ENCODE results near the gene CDC42SE2. TPM values are rescaled to one million over a fixed set of nuclear protein-coding genes. Genes with fewer than 3 reads are reported as not detected.

Gene CDC42SE2
- total and polyA plus RNA-seq, 3 experiments from 2014 or later = 125 to 460 (median 131) TPM

DNA sequence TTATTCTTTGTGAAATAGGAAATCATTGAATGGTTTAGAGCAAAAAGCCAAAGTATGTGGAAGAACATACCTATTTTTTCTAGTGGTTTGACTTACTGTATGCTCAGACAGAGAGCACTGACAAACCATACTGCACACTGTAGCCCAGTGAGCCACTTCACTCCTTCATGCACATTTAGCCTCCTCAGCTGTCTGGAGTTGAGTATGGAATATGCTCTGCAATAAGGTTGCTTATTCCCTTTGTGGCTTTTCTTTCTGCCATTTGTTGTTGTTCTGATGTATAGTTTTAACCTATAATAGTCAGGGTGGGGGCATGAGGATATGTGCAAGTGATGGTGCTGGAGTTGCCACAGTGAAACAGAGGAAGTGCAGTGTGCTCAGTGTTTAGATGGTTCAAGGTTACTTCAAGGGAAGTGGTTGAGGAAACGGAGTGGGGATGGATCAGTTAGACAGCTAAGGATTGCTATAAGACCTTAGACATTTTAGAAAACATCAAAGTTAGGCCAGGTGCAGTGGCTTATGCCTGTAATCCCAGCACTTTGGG, 100.7 kb downstream of the CDC42SE2 start:
- H3K36me3 Mint-ChIP-seq = peaks cover 10 to 77% (median 15%) of the 10 kb centered on the region in 3 donors
- Histone ChIP-seq H3K36me3 (ENCODE audit: insufficient read depth, low read length) (peaks cover 4% of the 10 kb centered on the region), H3K27me3 (ENCODE audit: insufficient read depth, low read length, poor library complexity, severe bottlenecking) (no peaks in the 10 kb centered on the region), H3K4me1 (ENCODE audit: insufficient read depth, low read length) (peaks cover 66% of the 10 kb centered on the region), H3K4me3 (ENCODE audit: low read length) (no peak overlapping the region), H3K27ac (ENCODE audit: low read depth, low read length) (no peak overlapping the region), H3K9me3 (ENCODE audit: low read length) (no peaks in the 10 kb centered on the region)
- peak in 1 of 5 donors; percentile 48 for DNase-seq
- ChIA-PET POLR2A (no interaction called here), CTCF (interaction anchor here (1.0 kb wide), 1 partner anchor 9 kb away, joined by 3 read pairs; no protein-coding TSS in a partner anchor)
- no peaks in the 10 kb centered on the region for H3K9me3 Mint-ChIP-seq
- H3K4me1 Mint-ChIP-seq = peaks cover 69 to 96% (median 92%) of the 10 kb centered on the region in 3 donors
- no peaks in the 10 kb centered on the region for H3K27me3 Mint-ChIP-seq
- H3K4me3 Mint-ChIP-seq = peak overlapping the region in 6 of 7 donors; percentile 0 to 62 (median 35)
- peak overlapping the region; percentile 57 to 97 (median 90) for H3K27ac Mint-ChIP-seq

DNA sequence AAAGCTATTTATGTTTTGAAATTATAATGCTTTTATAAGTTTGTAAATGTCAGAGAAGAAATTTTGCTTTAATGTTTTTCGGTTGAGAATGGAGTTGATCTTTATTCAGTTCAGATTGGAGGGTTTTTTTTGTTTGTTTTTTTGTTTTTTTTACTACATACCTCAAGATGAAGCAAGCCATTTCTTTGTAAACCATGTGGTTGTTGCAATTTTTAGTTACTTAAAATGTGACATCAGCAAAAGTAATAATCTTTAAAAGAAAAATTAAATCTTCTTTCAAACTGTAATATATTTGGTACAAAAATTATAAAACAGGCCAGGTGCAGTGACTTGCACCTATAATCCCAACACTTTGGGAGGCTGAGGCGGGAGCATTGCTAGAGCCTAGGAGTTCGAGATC, 102.6 kb downstream of the CDC42SE2 start:
- Histone ChIP-seq H3K36me3 (ENCODE audit: insufficient read depth, low read length) (no peaks in the 10 kb centered on the region), H3K4me3 (ENCODE audit: low read length) (no peak overlapping the region), H3K27me3 (ENCODE audit: insufficient read depth, low read length, poor library complexity, severe bottlenecking) (no peaks in the 10 kb centered on the region), H3K4me1 (ENCODE audit: insufficient read depth, low read length) (peaks cover 81% of the 10 kb centered on the region), H3K9me3 (ENCODE audit: low read length) (no peaks in the 10 kb centered on the region), H3K27ac (ENCODE audit: low read depth, low read length) (no peak overlapping the region)
- Mint-ChIP-seq H3K4me1 (peaks cover 79 to 96% (median 93%) of the 10 kb centered on the region in 3 donors), H3K36me3 (peaks cover 8 to 71% (median 15%) of the 10 kb centered on the region in 3 donors), H3K9me3 (no peaks in the 10 kb centered on the region), H3K27ac (peak overlapping the region; percentile 36 to 97 (median 82)), H3K4me3 (peak overlapping the region in 6 of 7 donors; percentile 23 to 52 (median 44)), H3K27me3 (no peaks in the 10 kb centered on the region)
- ChIA-PET CTCF (interaction anchor here (1.6 kb wide), 1 partner anchor 9 kb away, joined by 4 read pairs; no protein-coding TSS in a partner anchor), POLR2A (no interaction called here)
- no peak for DNase-seq

DNA sequence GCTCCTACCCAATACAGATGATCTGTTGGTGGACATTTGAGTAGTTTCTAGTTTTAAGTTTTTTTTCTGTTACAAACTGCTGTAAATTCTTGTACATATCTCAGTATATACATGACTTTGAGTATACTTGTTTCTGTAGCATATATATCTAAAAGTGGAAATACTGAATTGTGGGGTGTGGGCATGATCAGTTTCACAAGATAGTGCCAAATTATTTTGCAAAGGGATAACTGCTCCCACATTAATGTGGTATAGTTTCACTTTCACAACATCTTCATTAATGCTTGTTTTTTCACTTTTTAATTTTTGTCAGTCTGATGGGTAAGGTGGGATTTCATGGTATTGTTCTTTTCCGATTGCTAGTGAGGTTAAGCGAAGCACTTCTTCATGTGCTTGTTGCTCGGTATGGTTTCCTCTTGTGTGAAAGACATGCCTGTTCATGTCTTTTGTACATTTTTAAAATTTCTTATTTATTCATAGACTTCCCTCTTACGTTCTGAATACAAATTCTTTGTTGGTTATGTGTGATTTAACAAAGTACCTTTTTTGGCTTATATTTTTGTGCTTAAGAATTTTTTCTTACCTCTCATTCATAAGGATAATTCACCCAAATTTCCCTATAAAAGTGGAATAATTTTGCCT, 103.5 kb downstream of the CDC42SE2 start:
- CTCF ChIA-PET = interaction anchor here (1.6 kb wide), 1 partner anchor 9 kb away, joined by 4 read pairs; no protein-coding TSS in a partner anchor
- no peak for DNase-seq
- H3K27ac Mint-ChIP-seq = peak overlapping the region; percentile 48 to 97 (median 77)
- H3K27me3 Mint-ChIP-seq = no peaks in the 10 kb centered on the region
- H3K9me3 Mint-ChIP-seq = no peaks in the 10 kb centered on the region
- Histone ChIP-seq H3K36me3 (ENCODE audit: insufficient read depth, low read length) (no peaks in the 10 kb centered on the region), H3K4me1 (ENCODE audit: insufficient read depth, low read length) (peaks cover 81% of the 10 kb centered on the region), H3K27me3 (ENCODE audit: insufficient read depth, low read length, poor library complexity, severe bottlenecking) (no peaks in the 10 kb centered on the region), H3K9me3 (ENCODE audit: low read length) (no peaks in the 10 kb centered on the region), H3K27ac (ENCODE audit: low read depth, low read length) (no peak overlapping the region), H3K4me3 (ENCODE audit: low read length) (no peak overlapping the region)
- peaks cover 8 to 67% (median 9%) of the 10 kb centered on the region in 3 donors for H3K36me3 Mint-ChIP-seq
- H3K4me1 Mint-ChIP-seq = peaks cover 79 to 96% (median 93%) of the 10 kb centered on the region in 3 donors
- peak overlapping the region; percentile 7 to 60 (median 40) for H3K4me3 Mint-ChIP-seq
- POLR2A ChIA-PET = interaction anchor here (0.6 to 1.1 kb wide), 3 partner anchors 12 to 145 kb away, joined by 3 read pairs; no protein-coding TSS in a partner anchor

DNA sequence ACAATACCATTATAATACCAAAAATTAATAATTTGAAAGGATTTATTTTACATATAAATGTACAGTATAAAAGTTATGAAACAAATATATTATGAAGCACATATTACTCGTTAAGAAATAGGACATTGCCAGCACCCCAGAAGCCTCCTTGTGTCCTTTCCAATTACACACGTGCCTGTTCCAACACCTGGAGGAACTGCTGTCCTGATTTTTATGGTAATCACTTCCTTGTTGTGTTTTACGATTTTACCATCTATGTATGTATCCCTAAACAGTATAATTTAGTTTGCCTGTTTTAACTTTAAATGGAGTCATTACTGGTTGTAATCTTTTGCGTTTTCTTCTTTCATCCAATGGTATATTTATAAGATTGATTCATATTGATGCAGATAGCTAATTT, 105.0 kb downstream of the CDC42SE2 start:
- Histone ChIP-seq H3K27me3 (ENCODE audit: insufficient read depth, low read length, poor library complexity, severe bottlenecking) (no peaks in the 10 kb centered on the region), H3K9me3 (ENCODE audit: low read length) (no peaks in the 10 kb centered on the region), H3K36me3 (ENCODE audit: insufficient read depth, low read length) (no peaks in the 10 kb centered on the region), H3K4me1 (ENCODE audit: insufficient read depth, low read length) (peaks cover 92% of the 10 kb centered on the region), H3K4me3 (ENCODE audit: low read length) (no peak overlapping the region), H3K27ac (ENCODE audit: low read depth, low read length) (no peak overlapping the region)
- H3K36me3 Mint-ChIP-seq = peaks cover 9 to 63% (median 13%) of the 10 kb centered on the region in 3 donors
- CTCF ChIA-PET = interaction anchor here (1.5 kb wide), 1 partner anchor 13 kb away, joined by 7 read pairs; no protein-coding TSS in a partner anchor
- DNase-seq = no peak
- peak overlapping the region in 2 of 7 donors; percentile 22 to 42 for H3K4me3 Mint-ChIP-seq
- no peaks in the 10 kb centered on the region for H3K27me3 Mint-ChIP-seq
- H3K9me3 Mint-ChIP-seq = no peaks in the 10 kb centered on the region
- H3K27ac Mint-ChIP-seq = peak overlapping the region; percentile 20 to 97 (median 80)
- peaks cover 84 to 99% (median 94%) of the 10 kb centered on the region in 3 donors for H3K4me1 Mint-ChIP-seq
- POLR2A ChIA-PET = interaction anchor here (0.6 to 1.6 kb wide), 3 partner anchors 13 to 103 kb away, joined by 3 to 5 read pairs (median 3); no protein-coding TSS in a partner anchor

DNA sequence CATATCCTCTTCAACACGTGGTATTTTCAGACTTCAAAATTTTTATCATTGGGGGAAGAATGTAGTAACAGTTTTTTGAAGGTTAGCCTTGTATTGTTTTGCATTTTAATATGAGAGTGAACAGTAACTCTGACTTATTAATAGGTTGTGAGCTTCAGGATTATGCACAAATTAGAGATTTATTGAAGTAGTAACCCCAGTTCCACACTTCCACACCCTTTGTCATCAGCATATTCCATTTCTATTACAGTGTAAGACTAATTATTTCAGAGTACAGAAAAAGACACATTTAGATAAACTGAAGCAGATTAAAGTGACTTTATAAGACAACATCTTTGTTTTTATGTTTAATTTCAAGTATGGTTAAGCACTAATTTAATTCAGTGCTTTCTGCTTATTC, 105.7 kb downstream of the CDC42SE2 start:
- POLR2A ChIA-PET = interaction anchor here (1.1 to 1.6 kb wide), 2 partner anchors 13 to 103 kb away, joined by 3 to 5 read pairs; no protein-coding TSS in a partner anchor
- H3K4me1 Mint-ChIP-seq = peaks cover 82 to 99% (median 94%) of the 10 kb centered on the region in 3 donors
- no peak for DNase-seq
- H3K27ac Mint-ChIP-seq = peak overlapping the region; percentile 4 to 97 (median 80)
- no peak overlapping the region for H3K27ac ChIP-seq (ENCODE audit: low read depth, low read length)
- no peaks in the 10 kb centered on the region for H3K27me3 Mint-ChIP-seq
- peak overlapping the region in 6 of 7 donors; percentile 8 to 52 (median 28) for H3K4me3 Mint-ChIP-seq
- peaks cover 8 to 58% (median 12%) of the 10 kb centered on the region in 3 donors for H3K36me3 Mint-ChIP-seq
- peaks cover 92% of the 10 kb centered on the region for H3K4me1 ChIP-seq (ENCODE audit: insufficient read depth, low read length)
- no peak overlapping the region for H3K4me3 ChIP-seq (ENCODE audit: low read length)
- CTCF ChIA-PET = interaction anchor here (1.5 kb wide), 1 partner anchor 13 kb away, joined by 7 read pairs; no protein-coding TSS in a partner anchor
- no peaks in the 10 kb centered on the region for H3K27me3 ChIP-seq (ENCODE audit: insufficient read depth, low read length, poor library complexity, severe bottlenecking)
- H3K9me3 Mint-ChIP-seq = no peaks in the 10 kb centered on the region
- no peaks in the 10 kb centered on the region for H3K9me3 ChIP-seq (ENCODE audit: low read length)
- H3K36me3 ChIP-seq (ENCODE audit: insufficient read depth, low read length) = no peaks in the 10 kb centered on the region

DNA sequence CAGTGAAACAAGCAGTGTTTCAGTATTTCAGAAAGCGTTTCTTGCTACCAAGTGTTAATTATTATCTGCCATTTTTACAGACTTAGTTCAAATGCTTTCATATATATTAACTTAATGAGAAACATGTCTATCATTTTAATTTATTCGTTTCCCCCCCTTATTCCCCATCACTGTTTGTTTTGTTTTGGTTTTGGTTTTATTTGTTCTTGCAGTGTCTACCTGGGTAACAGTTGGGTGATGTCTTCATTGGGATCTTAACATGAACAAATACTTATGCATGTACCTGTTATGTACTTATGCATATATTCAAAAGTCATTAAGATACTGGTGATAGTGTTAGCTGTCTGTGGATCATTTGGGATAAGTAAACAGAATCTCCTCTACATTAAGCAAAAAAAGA, 108.0 kb downstream of the CDC42SE2 start:
- no peak overlapping the region for H3K4me3 ChIP-seq (ENCODE audit: low read length)
- no peaks in the 10 kb centered on the region for H3K36me3 ChIP-seq (ENCODE audit: insufficient read depth, low read length)
- ChIA-PET POLR2A (interaction anchor here (2.2 kb wide), 1 partner anchor 10 kb away, joined by 5 read pairs; no protein-coding TSS in a partner anchor), CTCF (interaction anchor here (1.0 kb wide), 1 partner anchor 207 kb away, joined by 5 read pairs; the partner anchor contains the start of gene HINT1)
- Mint-ChIP-seq H3K27me3 (no peaks in the 10 kb centered on the region), H3K4me3 (peak overlapping the region in 6 of 7 donors; percentile 2 to 63 (median 44)), H3K36me3 (peaks cover 10 to 61% (median 14%) of the 10 kb centered on the region in 3 donors), H3K4me1 (peaks cover 86 to 99% (median 96%) of the 10 kb centered on the region in 3 donors), H3K9me3 (no peaks in the 10 kb centered on the region), H3K27ac (peak overlapping the region; percentile 12 to 99 (median 86))
- H3K9me3 ChIP-seq (ENCODE audit: low read length) = no peaks in the 10 kb centered on the region
- DNase-seq = no peak
- no peak overlapping the region for H3K27ac ChIP-seq (ENCODE audit: low read depth, low read length)
- H3K27me3 ChIP-seq (ENCODE audit: insufficient read depth, low read length, poor library complexity, severe bottlenecking) = no peaks in the 10 kb centered on the region
- H3K4me1 ChIP-seq (ENCODE audit: insufficient read depth, low read length) = peaks cover 86% of the 10 kb centered on the region

DNA sequence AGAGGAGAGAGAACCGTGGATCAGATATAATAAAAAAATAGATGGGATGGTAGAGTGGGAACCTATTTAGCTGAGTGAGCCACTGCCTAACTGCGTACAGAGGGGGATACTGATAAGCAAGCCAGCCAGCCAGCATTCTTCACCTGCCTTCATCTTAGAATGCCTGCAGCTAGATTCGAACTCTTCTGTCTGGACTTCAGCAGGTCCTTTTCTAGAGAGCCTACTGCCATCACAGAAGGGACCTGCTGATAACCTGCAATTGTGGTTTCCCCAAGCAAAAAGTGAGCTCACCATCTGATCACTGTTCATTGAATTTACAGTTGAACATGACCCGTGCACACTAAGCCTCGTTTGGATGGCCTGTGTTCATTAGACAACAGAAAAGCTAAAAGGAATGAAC, 109.4 kb downstream of the CDC42SE2 start:
- Histone ChIP-seq H3K4me3 (ENCODE audit: low read length) (no peak overlapping the region), H3K36me3 (ENCODE audit: insufficient read depth, low read length) (no peaks in the 10 kb centered on the region), H3K27ac (ENCODE audit: low read depth, low read length) (no peak overlapping the region), H3K27me3 (ENCODE audit: insufficient read depth, low read length, poor library complexity, severe bottlenecking) (no peaks in the 10 kb centered on the region), H3K4me1 (ENCODE audit: insufficient read depth, low read length) (peaks cover 87% of the 10 kb centered on the region), H3K9me3 (ENCODE audit: low read length) (no peaks in the 10 kb centered on the region)
- no peaks in the 10 kb centered on the region for H3K9me3 Mint-ChIP-seq
- peak overlapping the region; percentile 17 to 72 (median 48) for H3K4me3 Mint-ChIP-seq
- H3K36me3 Mint-ChIP-seq = peaks cover 5 to 63% (median 12%) of the 10 kb centered on the region in 3 donors
- POLR2A ChIA-PET = interaction anchor here (0.5 to 2.2 kb wide), 7 partner anchors 8 to 120 kb away, joined by 3 to 8 read pairs (median 5); partner anchors contain the start of gene CDC42SE2
- CTCF ChIA-PET = interaction anchor here (1.0 to 2.6 kb wide), 6 partner anchors 8 to 208 kb away, joined by 3 to 9 read pairs (median 4); partner anchors contain the start of gene CDC42SE2
- no peak for DNase-seq
- H3K27ac Mint-ChIP-seq = peak overlapping the region; percentile 83 to 99 (median 92)
- H3K4me1 Mint-ChIP-seq = peaks cover 87 to 100% (median 99%) of the 10 kb centered on the region in 3 donors
- no peaks in the 10 kb centered on the region for H3K27me3 Mint-ChIP-seq
